Endodermal cell (in vitro differentiated cells): ENCODE measurements around the gene SLC7A10. TPM values are rescaled to one million over a fixed set of nuclear protein-coding genes. Genes with fewer than 3 reads are reported as not detected.
A peak's percentile ranks its signal among the peaks of the same experiment; 100 is the strongest.

Experiments used
- DNase-seq: peaks from one replicate; pipeline ENCODE4 v3.0.0-alpha.2; 2017
- H3K27ac ChIP-seq: 2 replicates; pipeline ENCODE4 v1.5.1; 2013; ENCODE audit warnings: mild to moderate bottlenecking, low read depth, low read length, moderate library complexity
- H3K27me3 ChIP-seq: 2 replicates; pipeline ENCODE4 v1.6.1; 2013; ENCODE audit warnings: mild to moderate bottlenecking, low read length, moderate library complexity; ENCODE audit not compliant: insufficient read depth, control insufficient read depth, poor library complexity, severe bottlenecking
- H3K36me3 ChIP-seq: 2 replicates; pipeline ENCODE4 v1.7.0; 2013; ENCODE audit warnings: mild to moderate bottlenecking, low read length, moderate library complexity; ENCODE audit not compliant: control insufficient read depth, insufficient read depth
- H3K4me1 ChIP-seq: one replicate; pipeline ENCODE4 v1.7.0; 2013; ENCODE audit warnings: low read length; ENCODE audit not compliant: control insufficient read depth, insufficient read depth
- H3K4me3 ChIP-seq: 2 replicates; pipeline ENCODE4 v1.5.1; 2013; ENCODE audit warnings: mild to moderate bottlenecking, low read length, moderate library complexity
- H3K9ac ChIP-seq: 2 replicates; pipeline ENCODE4 v1.6.1; 2013; ENCODE audit warnings: mild to moderate bottlenecking, low read length, moderate library complexity; ENCODE audit not compliant: poor library complexity, severe bottlenecking; ENCODE audit errors: extremely low read depth
- H3K9me3 ChIP-seq: 2 replicates; pipeline ENCODE4 v1.6.1; 2013; ENCODE audit warnings: mild to moderate bottlenecking, low read length, moderate library complexity; ENCODE audit not compliant: control insufficient read depth
- H3K27ac Mint-ChIP-seq: 2 replicates; pipeline ENCODE4 v1.8.0; 2020; ENCODE audit warnings: mixed read lengths
- H3K27me3 Mint-ChIP-seq: 2 replicates; pipeline ENCODE4 v1.8.0; 2021; ENCODE audit warnings: mild to moderate bottlenecking, mixed read lengths; ENCODE audit not compliant: insufficient read depth
- H3K36me3 Mint-ChIP-seq: 2 replicates; pipeline ENCODE4 v1.8.0; 2020; ENCODE audit warnings: low read depth, mixed read lengths
- H3K4me1 Mint-ChIP-seq: 2 replicates; pipeline ENCODE4 v1.8.0; 2020; ENCODE audit warnings: mixed read lengths
- H3K4me3 Mint-ChIP-seq: 2 replicates; pipeline ENCODE4 v1.8.0; 2020; ENCODE audit warnings: mild to moderate bottlenecking, moderate library complexity, mixed read lengths
- H3K9me3 Mint-ChIP-seq: 2 replicates; pipeline ENCODE4 v1.8.0; 2020; ENCODE audit warnings: mild to moderate bottlenecking, mixed read lengths
- CTCF ChIP-seq: fragments of 200-600 bp; sonication (generic); conservative IDR thresholded peaks from 2 replicates; pipeline ENCODE4 v1.5.0; 2021; ENCODE audit warnings: antibody characterized with exemption, mild to moderate bottlenecking
- WGBS, 2 experiments: methylation state at CpG; one replicate each; pipeline versions ENCODE4 v1.1.5 to v1.1.7; 2013; ENCODE audit warnings: missing lambda C conversion rate in 2 of 2, mixed read lengths in 1 of 2; ENCODE audit not compliant: insufficient coverage in 1 of 2, insufficient read length in 1 of 2; 5-methylcytosine and 5-hydroxymethylcytosine counted together
- total RNA-seq, 2 donors: library from RNA; stranded (reverse); fragmentation: NEBNext Ultra II Directional in 1 of 2; extraction: Animal tissue kit (Norgen Biotek cat#: 25700) in 1 of 2; gene quantifications; 2 replicates in 1 of 2; 3 replicates in 1 of 2; pipeline ENCODE4 v1.2.1, GENCODE V29; 2021

The SLC7A10 gene
- total RNA-seq, 2 donors from 2014 or later = 0.35 TPM; not detected in 1

GRCh38 chr19:33187183-33187540 lies 38.5 kb downstream of the SLC7A10 start:
- H3K36me3 Mint-ChIP-seq = no peaks in the 10 kb centered on the region
- TF ChIP-seq CTCF = no peak
- H3K4me3 Mint-ChIP-seq = no peak overlapping the region
- H3K27ac Mint-ChIP-seq = no peak overlapping the region
- peaks cover 20% of the 10 kb centered on the region for H3K27me3 Mint-ChIP-seq
- Histone ChIP-seq H3K36me3 (no peaks in the 10 kb centered on the region), H3K27me3 (peaks cover 1% of the 10 kb centered on the region), H3K4me3 (no peak overlapping the region), H3K9me3 (no peaks in the 10 kb centered on the region), H3K4me1 (no peaks in the 10 kb centered on the region), H3K27ac (no peak overlapping the region), H3K9ac (no peak overlapping the region)
- DNase-seq = peak; percentile 38
- H3K9me3 Mint-ChIP-seq = no peaks in the 10 kb centered on the region
- H3K4me1 Mint-ChIP-seq = no peaks in the 10 kb centered on the region
- 74 to 80% methylated on average over 1 to 8 of the region's 8 CpGs for WGBS, 2 experiments

GRCh38 chr19:33186431-33187182 lies 39.0 kb downstream of the SLC7A10 start:
- TF ChIP-seq CTCF = no peak
- WGBS, 2 experiments = 54 to 63% methylated on average over 8 to 11 of the region's 11 CpGs
- Mint-ChIP-seq H3K4me3 (no peak overlapping the region), H3K9me3 (no peaks in the 10 kb centered on the region), H3K4me1 (no peaks in the 10 kb centered on the region), H3K36me3 (no peaks in the 10 kb centered on the region), H3K27me3 (peaks cover 14% of the 10 kb centered on the region), H3K27ac (no peak overlapping the region)
- DNase-seq = peak; percentile 22
- Histone ChIP-seq H3K36me3 (no peaks in the 10 kb centered on the region), H3K27me3 (no peaks in the 10 kb centered on the region), H3K4me3 (no peak overlapping the region), H3K9me3 (no peaks in the 10 kb centered on the region), H3K4me1 (no peaks in the 10 kb centered on the region), H3K9ac (no peak overlapping the region), H3K27ac (no peak overlapping the region)

- Histone ChIP-seq H3K4me3 (peak overlapping the region; percentile 87), H3K9me3 (no peaks in the 10 kb centered on the region), H3K27me3 (peaks cover 4% of the 10 kb centered on the region), H3K9ac (peak overlapping the region; percentile 59), H3K27ac (peak overlapping the region; percentile 95), H3K4me1 (peaks cover 7% of the 10 kb centered on the region), H3K36me3 (no peaks in the 10 kb centered on the region)
- Mint-ChIP-seq H3K27ac (peak overlapping the region; percentile 30), H3K9me3 (no peaks in the 10 kb centered on the region), H3K4me1 (peaks cover 13% of the 10 kb centered on the region), H3K4me3 (peak overlapping the region; percentile 91), H3K36me3 (peaks cover 2% of the 10 kb centered on the region), H3K27me3 (peaks cover 9% of the 10 kb centered on the region)
- TF ChIP-seq CTCF = peak; percentile 61
- peak; percentile 79 for DNase-seq
- WGBS, 2 experiments = 2% methylated on average over 27 to 38 of the region's 38 CpGs
These were observed 48.2 kb downstream of the SLC7A10 start for GRCh38 chr19:33177417-33177979.
